Endodermal cell (in vitro differentiated cells): Measurements from ENCODE around the gene LRRN1. TPM values are rescaled to one million over a fixed set of nuclear protein-coding genes. Genes with fewer than 3 reads are reported as not detected.

Experiments
- DNase-seq: peaks from one replicate; pipeline ENCODE4 v3.0.0-alpha.2; 2017
- H3K27ac ChIP-seq: 2 replicates; pipeline ENCODE4 v1.5.1; 2013; ENCODE audit warnings: mild to moderate bottlenecking, low read depth, low read length, moderate library complexity
- H3K27me3 ChIP-seq: 2 replicates; pipeline ENCODE4 v1.6.1; 2013; ENCODE audit warnings: mild to moderate bottlenecking, low read length, moderate library complexity; ENCODE audit not compliant: insufficient read depth, control insufficient read depth, poor library complexity, severe bottlenecking
- H3K36me3 ChIP-seq: 2 replicates; pipeline ENCODE4 v1.7.0; 2013; ENCODE audit warnings: mild to moderate bottlenecking, low read length, moderate library complexity; ENCODE audit not compliant: control insufficient read depth, insufficient read depth
- H3K4me1 ChIP-seq: one replicate; pipeline ENCODE4 v1.7.0; 2013; ENCODE audit warnings: low read length; ENCODE audit not compliant: control insufficient read depth, insufficient read depth
- H3K4me3 ChIP-seq: 2 replicates; pipeline ENCODE4 v1.5.1; 2013; ENCODE audit warnings: mild to moderate bottlenecking, low read length, moderate library complexity
- H3K9ac ChIP-seq: 2 replicates; pipeline ENCODE4 v1.6.1; 2013; ENCODE audit warnings: mild to moderate bottlenecking, low read length, moderate library complexity; ENCODE audit not compliant: poor library complexity, severe bottlenecking; ENCODE audit errors: extremely low read depth
- H3K9me3 ChIP-seq: 2 replicates; pipeline ENCODE4 v1.6.1; 2013; ENCODE audit warnings: mild to moderate bottlenecking, low read length, moderate library complexity; ENCODE audit not compliant: control insufficient read depth
- H3K27ac Mint-ChIP-seq: 2 replicates; pipeline ENCODE4 v1.8.0; 2020; ENCODE audit warnings: mixed read lengths
- H3K27me3 Mint-ChIP-seq: 2 replicates; pipeline ENCODE4 v1.8.0; 2021; ENCODE audit warnings: mild to moderate bottlenecking, mixed read lengths; ENCODE audit not compliant: insufficient read depth
- H3K36me3 Mint-ChIP-seq: 2 replicates; pipeline ENCODE4 v1.8.0; 2020; ENCODE audit warnings: low read depth, mixed read lengths
- H3K4me1 Mint-ChIP-seq: 2 replicates; pipeline ENCODE4 v1.8.0; 2020; ENCODE audit warnings: mixed read lengths
- H3K4me3 Mint-ChIP-seq: 2 replicates; pipeline ENCODE4 v1.8.0; 2020; ENCODE audit warnings: mild to moderate bottlenecking, moderate library complexity, mixed read lengths
- H3K9me3 Mint-ChIP-seq: 2 replicates; pipeline ENCODE4 v1.8.0; 2020; ENCODE audit warnings: mild to moderate bottlenecking, mixed read lengths
- CTCF ChIP-seq: fragments of 200-600 bp; sonication (generic); conservative IDR thresholded peaks from 2 replicates; pipeline ENCODE4 v1.5.0; 2021; ENCODE audit warnings: antibody characterized with exemption, mild to moderate bottlenecking
- WGBS, 2 experiments: methylation state at CpG; one replicate each; pipeline versions ENCODE4 v1.1.5 to v1.1.7; 2013; ENCODE audit warnings: missing lambda C conversion rate in 2 of 2, mixed read lengths in 1 of 2; ENCODE audit not compliant: insufficient coverage in 1 of 2, insufficient read length in 1 of 2; 5-methylcytosine and 5-hydroxymethylcytosine counted together
- total RNA-seq, 2 donors: library from RNA; stranded (reverse); fragmentation: NEBNext Ultra II Directional in 1 of 2; extraction: Animal tissue kit (Norgen Biotek cat#: 25700) in 1 of 2; gene quantifications; 2 replicates in 1 of 2; 3 replicates in 1 of 2; pipeline ENCODE4 v1.2.1, GENCODE V29; 2021

Gene LRRN1
- total RNA-seq, 2 donors from 2014 or later: 109 to 222 TPM

- Mint-ChIP-seq H3K36me3 (peaks cover 80% of the 10 kb centered on the region), H3K27ac (no peak overlapping the region)
Observed at GRCh38 chr3:3821777-3822176, 22.5 kb downstream of the LRRN1 start.

GRCh38 chr3:3825035-3825434 is 25.8 kb downstream of the LRRN1 start:
- Histone ChIP-seq H3K9me3 (no peaks in the 10 kb centered on the region), H3K4me1 (no peaks in the 10 kb centered on the region), H3K4me3 (no peak overlapping the region), H3K36me3 (peaks cover 97% of the 10 kb centered on the region), H3K27me3 (no peaks in the 10 kb centered on the region), H3K9ac (no peak overlapping the region), H3K27ac (peak overlapping the region; percentile 13)
- no peak for DNase-seq
- H3K9me3 Mint-ChIP-seq: peaks cover under 1% of the 10 kb centered on the region
- 89 to 97% methylated on average over 1 to 3 of the region's 3 CpGs for WGBS, 2 experiments
- TF ChIP-seq CTCF: no peak
- H3K27ac Mint-ChIP-seq: no peak overlapping the region
- H3K4me3 Mint-ChIP-seq: no peak overlapping the region
- H3K36me3 Mint-ChIP-seq: peaks cover 89% of the 10 kb centered on the region
- H3K4me1 Mint-ChIP-seq: no peaks in the 10 kb centered on the region
- no peaks in the 10 kb centered on the region for H3K27me3 Mint-ChIP-seq

More at GRCh38 chr3:3821777-3822176, 22.5 kb downstream of the LRRN1 start:
- H3K4me1 Mint-ChIP-seq: no peaks in the 10 kb centered on the region
- no peaks in the 10 kb centered on the region for H3K27me3 Mint-ChIP-seq
- H3K4me3 Mint-ChIP-seq: no peak overlapping the region
- no peaks in the 10 kb centered on the region for H3K27me3 ChIP-seq
- H3K4me1 ChIP-seq: no peaks in the 10 kb centered on the region
- H3K9me3 ChIP-seq: no peaks in the 10 kb centered on the region
- H3K4me3 ChIP-seq: no peak overlapping the region
- H3K27ac ChIP-seq: no peak overlapping the region
- no peak overlapping the region for H3K9ac ChIP-seq
- H3K36me3 ChIP-seq: peaks cover 100% of the 10 kb centered on the region
- TF ChIP-seq CTCF: no peak
- DNase-seq: no peak
- H3K9me3 Mint-ChIP-seq: no peaks in the 10 kb centered on the region
- WGBS, 2 experiments: 95 to 96% methylated on average over 4 of the region's 4 CpGs

GRCh38 chr3:3826521-3826920 is 27.3 kb downstream of the LRRN1 start:
- Mint-ChIP-seq H3K27me3 (no peaks in the 10 kb centered on the region), H3K4me1 (no peaks in the 10 kb centered on the region), H3K27ac (no peak overlapping the region), H3K4me3 (no peak overlapping the region), H3K9me3 (peaks cover 10% of the 10 kb centered on the region), H3K36me3 (peaks cover 90% of the 10 kb centered on the region)
- Histone ChIP-seq H3K36me3 (peaks cover 92% of the 10 kb centered on the region), H3K4me1 (no peaks in the 10 kb centered on the region), H3K9ac (no peak overlapping the region), H3K27ac (no peak overlapping the region), H3K4me3 (no peak overlapping the region), H3K9me3 (peaks cover 6% of the 10 kb centered on the region), H3K27me3 (no peaks in the 10 kb centered on the region)
- no peak for DNase-seq
- TF ChIP-seq CTCF: no peak
- 88 to 89% methylated on average over 2 to 4 of the region's 4 CpGs for WGBS, 2 experiments
